Lung (tissue), 12 donors: Measurements from ENCODE around the gene ITPKB. TPM values are rescaled to one million over a fixed set of nuclear protein-coding genes. Genes with fewer than 3 reads are reported as not detected.

Experiments
- ATAC-seq: fragments of 200-7000 bp; cut with Tn5 transposase; one replicate; pipeline ENCODE4 v1.9.1; 2020; ENCODE audit warnings: moderate number of reproducible peaks; ENCODE audit not compliant: insufficient read depth, low FRiP score
- DNase-seq, 3 donors: peaks; one replicate each; pipeline ENCODE4 v3.0.0-alpha.2; 2013 to 2017
- H3K27ac ChIP-seq, 2 donors: one replicate each; pipeline ENCODE4 v1.5.1; 2013; ENCODE audit warnings: mild to moderate bottlenecking in 2 of 2, moderate library complexity in 2 of 2, control low read depth in 1 of 2, inconsistent platforms in 1 of 2, low read depth in 1 of 2, low read length in 1 of 2
- H3K27me3 ChIP-seq, 3 donors: one replicate each; pipeline ENCODE4 v1.5.1; 2013; ENCODE audit warnings: low read length in 2 of 3; ENCODE audit not compliant: control insufficient read depth in 3 of 3, insufficient read depth in 3 of 3
- H3K36me3 ChIP-seq, 4 donors: one replicate each; pipeline ENCODE4 v1.5.1; 2013; ENCODE audit warnings: low read length in 4 of 4, mild to moderate bottlenecking in 1 of 4, moderate library complexity in 1 of 4; ENCODE audit not compliant: control insufficient read depth in 4 of 4, insufficient read depth in 4 of 4
- H3K4me1 ChIP-seq, 5 donors: one replicate each; pipeline ENCODE4 v1.5.1; 2013; ENCODE audit warnings: low read length in 5 of 5, mild to moderate bottlenecking in 2 of 5, moderate library complexity in 1 of 5; ENCODE audit not compliant: control insufficient read depth in 5 of 5, insufficient read depth in 5 of 5
- H3K4me3 ChIP-seq: one replicate; pipeline ENCODE4 v1.5.1; 2013; ENCODE audit warnings: mild to moderate bottlenecking, control low read depth, moderate library complexity
- H3K9ac ChIP-seq, 2 donors: one replicate each; pipeline ENCODE4 v1.5.1; 2013; ENCODE audit warnings: low read length in 2 of 2, control low read depth in 1 of 2; ENCODE audit not compliant: insufficient read depth in 1 of 2
- H3K9me3 ChIP-seq, 4 donors: one replicate each; pipeline ENCODE4 v1.5.1; 2013; ENCODE audit warnings: low read length in 3 of 4, mild to moderate bottlenecking in 1 of 4, moderate library complexity in 1 of 4; ENCODE audit not compliant: control insufficient read depth in 4 of 4, insufficient read depth in 3 of 4
- CTCF ChIP-seq: IDR thresholded peaks from 2 replicates; pipeline ENCODE4 v1.5.1; 2012; ENCODE audit warnings: mild to moderate bottlenecking; ENCODE audit errors: control extremely low read depth, extremely low read depth
- WGBS, 2 donors: extraction: QIAGEN DNeasy Blood & Tissue Kit; methylation state at CpG; one replicate each; pipeline ENCODE4 v1.1.7; 2013; 5-methylcytosine and 5-hydroxymethylcytosine counted together
- polyA plus RNA-seq, 2 donors: library from polyadenylated mRNA; stranded (reverse); fragments of 200-250 nt; gene quantifications; one replicate each; pipeline ENCODE4 v1.2.1, GENCODE V29; 2013
- total RNA-seq, 2 donors: library from RNA; depleted of rRNA in 1 of 2; stranded (reverse); fragments of >200 nt in 1 of 2; gene quantifications; one replicate each; pipeline ENCODE4 v1.2.1, GENCODE V29; 2014 to 2021
- donor health status: control.
- donor health status: control.
- donor health status: Bipolar disorder and iron deficiency.
- donor health status: healthy.
- donor health status: DM: yes; HTN: yes; CAD: no.

The ITPKB gene
- total and polyA plus RNA-seq, 4 donors, result 9.9 to 46.6 (median 28.1) TPM

- WGBS, 2 donors, result 94 to 98% methylated on average over 6 of the region's 6 CpGs
- peak overlapping the region in 1 of 2 donors; percentile 5 for H3K27ac ChIP-seq
- peaks cover 12 to 47% (median 30%) of the 10 kb centered on the region in 5 donors for H3K4me1 ChIP-seq
- H3K9me3 ChIP-seq, result no peaks in the 10 kb centered on the region
- ATAC-seq (no peak), DNase-seq (no peak)
- no peak for TF ChIP-seq CTCF
- H3K27me3 ChIP-seq, result no peaks in the 10 kb centered on the region
- H3K36me3 ChIP-seq, result no peaks in the 10 kb centered on the region
- H3K9ac ChIP-seq, result no peak overlapping the region
- H3K4me3 ChIP-seq, result no peak overlapping the region
Measured at GRCh38 chr1:226666164-226666506, 72.9 kb downstream of the ITPKB start.

- DNase-seq (no peak), ATAC-seq (no peak)
- no peak overlapping the region for H3K4me3 ChIP-seq
- no peak overlapping the region for H3K9ac ChIP-seq
- 94 to 95% methylated on average over 17 of the region's 17 CpGs for WGBS, 2 donors
- peaks cover 15 to 51% (median 31%) of the 10 kb centered on the region in 5 donors for H3K4me1 ChIP-seq
- H3K27ac ChIP-seq, result peak overlapping the region; percentile 57 to 81
- H3K36me3 ChIP-seq, result no peaks in the 10 kb centered on the region
- no peaks in the 10 kb centered on the region for H3K27me3 ChIP-seq
- no peaks in the 10 kb centered on the region for H3K9me3 ChIP-seq
- no peak for TF ChIP-seq CTCF
Measured at GRCh38 chr1:226665505-226666163, 73.4 kb downstream of the ITPKB start.

- 41 to 72% methylated on average over 15 of the region's 15 CpGs for WGBS, 2 donors
- Histone ChIP-seq H3K4me3 (no peak overlapping the region), H3K27ac (peak overlapping the region; percentile 57 to 92), H3K4me1 (peaks cover 19 to 60% (median 37%) of the 10 kb centered on the region in 5 donors), H3K9me3 (no peaks in the 10 kb centered on the region), H3K27me3 (no peaks in the 10 kb centered on the region), H3K36me3 (no peaks in the 10 kb centered on the region), H3K9ac (peak overlapping the region in 1 of 2 donors; percentile 67)
- DNase-seq (peak; percentile 48 to 67 (median 56)), ATAC-seq (no peak)
- no peak for TF ChIP-seq CTCF
Measured at GRCh38 chr1:226664413-226665101, 74.5 kb downstream of the ITPKB start.
